OCI-LY7 (cell line): ENCODE data around the gene ZFX. TPM values are rescaled to one million over a fixed set of nuclear protein-coding genes. Genes with fewer than 3 reads are reported as not detected.

ENCODE experiments used
- BruUV-seq: library from RNA; stranded (reverse); fragments of 400-500 nt; replicated peaks from 2 replicates; lab custom pipeline; 2021; lab: Mats Ljungman, UMichigan
- CTCF ChIA-PET: fragments of 300-600 bp; sonication (Branson Sonifier 250); formaldehyde crosslinking; loops from one replicate; lab custom pipeline; 2022; ENCODE audit warnings: antibody characterized with exemption; ENCODE audit not compliant: unreplicated experiment; lab: Charles Lee
- POLR2A ChIA-PET: fragments of 300-600 bp; sonication (Branson Sonifier 250); formaldehyde crosslinking; loops from one replicate; lab custom pipeline; 2022; ENCODE audit warnings: antibody characterized with exemption; lab: Charles Lee
- DNase-seq: peaks from one replicate; pipeline ENCODE4 v3.0.0-alpha.2; 2015; ENCODE audit warnings: low spot score
- H2AFZ ChIP-seq: fragments of 200-600 bp; sonication (generic), shearing (Covaris generic); 2 replicates; pipeline ENCODE4 v1.6.1; 2014; ENCODE audit warnings: mild to moderate bottlenecking, antibody characterized with exemption, low read length, moderate library complexity
- H3K27ac ChIP-seq: fragments of 200-600 bp; sonication (generic); 2 replicates; pipeline ENCODE4 v1.5.1; 2014; ENCODE audit warnings: mixed run types, low read depth, mild to moderate bottlenecking, moderate library complexity, low read length, inconsistent platforms; ENCODE audit not compliant: poor library complexity, severe bottlenecking
- H3K36me3 ChIP-seq: fragments of 200-600 bp; sonication (generic); 2 replicates; pipeline ENCODE4 v1.6.1; 2014; ENCODE audit warnings: mild to moderate bottlenecking, antibody characterized with exemption, low read length, moderate library complexity, mixed read lengths; ENCODE audit not compliant: insufficient read depth
- H3K4me1 ChIP-seq: fragments of 200-600 bp; sonication (generic); 2 replicates; pipeline ENCODE4 v1.5.1; 2014; ENCODE audit warnings: mild to moderate bottlenecking, low read length; ENCODE audit not compliant: insufficient read depth, poor library complexity, severe bottlenecking
- H3K4me2 ChIP-seq: fragments of 200-600 bp; sonication (generic); 2 replicates; pipeline ENCODE4 v1.6.1; 2014; ENCODE audit warnings: mild to moderate bottlenecking, low read length
- H3K4me3 ChIP-seq: fragments of 200-600 bp; sonication (generic); 2 replicates; pipeline ENCODE4 v1.5.1; 2014; ENCODE audit warnings: mild to moderate bottlenecking, low read depth, low read length; ENCODE audit not compliant: poor library complexity, severe bottlenecking
- H3K79me2 ChIP-seq: fragments of 200-600 bp; sonication (generic); 2 replicates; pipeline ENCODE4 v1.6.1; 2016; ENCODE audit warnings: low read depth, mild to moderate bottlenecking, low read length, moderate library complexity, mixed read lengths; ENCODE audit not compliant: insufficient read depth
- H3K9me2 ChIP-seq: fragments of 200-600 bp; sonication (generic); 2 replicates; pipeline ENCODE4 v1.6.1; 2016; ENCODE audit warnings: mild to moderate bottlenecking, low read length, mixed read lengths; ENCODE audit not compliant: insufficient read depth
- H3K9me3 ChIP-seq: fragments of 200-600 bp; sonication (generic); 2 replicates; pipeline ENCODE4 v1.6.1; 2014; ENCODE audit warnings: mild to moderate bottlenecking, mixed run types, low read length, mixed read lengths
- H4K20me1 ChIP-seq: fragments of 200-600 bp; sonication (generic); 2 replicates; pipeline ENCODE4 v1.6.1; 2014; ENCODE audit warnings: mild to moderate bottlenecking, antibody characterized with exemption, low read length, moderate library complexity, mixed read lengths; ENCODE audit not compliant: insufficient read depth
- CTCF ChIP-seq: fragments of 200-600 bp; sonication (generic); conservative IDR thresholded peaks from 2 replicates; pipeline ENCODE4 v1.5.1; 2014; ENCODE audit warnings: mild to moderate bottlenecking, antibody characterized with exemption, low read length, moderate library complexity, mixed read lengths
- EZH2phosphoT487 ChIP-seq: fragments of 200-600 bp; sonication (generic); IDR thresholded peaks from 2 replicates; pipeline ENCODE4 v1.6.1; 2018; ENCODE audit warnings: low read depth, borderline replicate concordance, mild to moderate bottlenecking, mixed run types, antibody characterized with exemption, low read length, moderate library complexity, mixed read lengths
- intact Hi-C: fragments of 100-400 bp; cut with micrococcal nuclease; formaldehyde crosslinking; loops from one replicate; pipeline ENCODE4 v1.10.0; 2022; ENCODE audit not compliant: unreplicated experiment
- total RNA-seq, 2 experiments: library from RNA; depleted of rRNA in 1 of 2; stranded (reverse); fragments of >200 nt in 1 of 2; shearing (Covaris generic) in 1 of 2; gene quantifications; 2 replicates each; pipeline ENCODE4 v1.2.3, GENCODE V29; 2014 to 2022

The ZFX gene
- total RNA-seq, 2 experiments from 2014 or later = 20.0 to 34.8 TPM

- H3K4me2 ChIP-seq = peak overlapping the region; percentile 76
- intact Hi-C loops = loop anchor here (1.0 to 10.0 kb wide), 5 partner anchors 71 to 542 kb away; partner anchors contain the start of genes APOO, CXorf58, KLHL15 and POLA1
- no peaks in the 10 kb centered on the region for H3K9me3 ChIP-seq
- ChIA-PET CTCF (no interaction called here), POLR2A (interaction anchor here (0.6 kb wide), 1 partner anchor 68 kb away, joined by 3 read pairs; no protein-coding TSS in a partner anchor)
- peak overlapping the region; percentile 88 for H3K27ac ChIP-seq
- BruUV-seq = no TSS peak
- H2AFZ ChIP-seq = no peak overlapping the region
- DNase-seq = no peak
- H3K4me1 ChIP-seq = peaks cover 64% of the 10 kb centered on the region
- H3K36me3 ChIP-seq = peaks cover 46% of the 10 kb centered on the region; the same call in 1 of the 2 replicates
- no peaks in the 10 kb centered on the region for H4K20me1 ChIP-seq
- TF ChIP-seq EZH2phosphoT487 (no peak), CTCF (no peak)
- no peaks in the 10 kb centered on the region for H3K9me2 ChIP-seq
- peak overlapping the region; percentile 75 for H3K4me3 ChIP-seq
- H3K79me2 ChIP-seq = peaks cover 62% of the 10 kb centered on the region
Measured at GRCh38 chrX:24150898-24151297, 1.4 kb downstream of the ZFX start.

- Histone ChIP-seq H3K9me3 (no peaks in the 10 kb centered on the region), H3K4me1 (peaks cover 59% of the 10 kb centered on the region), H3K27ac (peak overlapping the region; percentile 88), H3K79me2 (peaks cover 68% of the 10 kb centered on the region), H3K4me2 (peak overlapping the region; percentile 76), H3K4me3 (peak overlapping the region; percentile 75), H4K20me1 (no peaks in the 10 kb centered on the region), H3K36me3 (peaks cover 52% of the 10 kb centered on the region; the same call in 1 of the 2 replicates), H2AFZ (no peak overlapping the region), H3K9me2 (no peaks in the 10 kb centered on the region)
- CTCF ChIA-PET = no interaction called here
- intact Hi-C loops = loop anchor here (2.0 to 10.0 kb wide), 4 partner anchors 91 to 541 kb away; partner anchors contain the start of genes APOO, CXorf58, KLHL15 and POLA1
- no peak for TF ChIP-seq EZH2phosphoT487
- no peak for TF ChIP-seq CTCF
- POLR2A ChIA-PET = interaction anchor here (0.6 to 0.7 kb wide), 2 partner anchors 67 to 88 kb away, joined by 3 read pairs; no protein-coding TSS in a partner anchor
- no TSS peak for BruUV-seq
- no peak for DNase-seq
Measured at GRCh38 chrX:24151513-24151912, 2.0 kb downstream of the ZFX start.

GRCh38 chrX:24153178-24153795 lies 3.8 kb downstream of the ZFX start:
- Histone ChIP-seq H2AFZ (no peak overlapping the region), H3K4me1 (peaks cover 41% of the 10 kb centered on the region), H3K4me3 (peak overlapping the region; percentile 75), H3K36me3 (peaks cover 65% of the 10 kb centered on the region), H4K20me1 (no peaks in the 10 kb centered on the region), H3K9me3 (no peaks in the 10 kb centered on the region), H3K4me2 (peak overlapping the region; percentile 76), H3K9me2 (no peaks in the 10 kb centered on the region), H3K79me2 (peaks cover 84% of the 10 kb centered on the region), H3K27ac (peak overlapping the region; percentile 58)
- peak; percentile 47 for DNase-seq
- BruUV-seq = no TSS peak
- intact Hi-C loops = loop anchor here (5.0 to 10.0 kb wide), 2 partner anchors 128 to 246 kb away; partner anchors contain the start of genes APOO, CXorf58 and KLHL15
- CTCF ChIA-PET = no interaction called here
- TF ChIP-seq CTCF (no peak), EZH2phosphoT487 (no peak)
- POLR2A ChIA-PET = interaction anchor here (0.6 to 0.8 kb wide), 2 partner anchors 11 to 19 kb away, joined by 3 read pairs; no protein-coding TSS in a partner anchor
